Stimulated activated CD8-positive, alpha-beta memory T cell treated with anti-CD3 and anti-CD28 coated beads, Interleukin-7, amount 100 ng/mL, for 4 hours (primary cell): ENCODE measurements around the gene KCNT1.

ENCODE experiments used
- DNase-seq, 2 donors: peaks; one replicate each; pipeline ENCODE4 v3.0.0-alpha.2; 2020; ENCODE audit warnings: low read depth in 2 of 2

KCNT1 gene

GRCh38 chr9:135798263-135798585, 96.2 kb downstream of the KCNT1 start:
- no peak for DNase-seq

GRCh38 chr9:135799261-135799660, 97.3 kb downstream of the KCNT1 start:
- no peak for DNase-seq

GRCh38 chr9:135801070-135801469, 99.1 kb downstream of the KCNT1 start:
- no peak for DNase-seq

GRCh38 chr9:135802876-135803419, 101.0 kb downstream of the KCNT1 start:
- DNase-seq = no peak

- DNase-seq = no peak
These were observed 101.5 kb downstream of the KCNT1 start for GRCh38 chr9:135803441-135803840.

- no peak for DNase-seq
These were observed 102.8 kb downstream of the KCNT1 start for GRCh38 chr9:135804581-135805421.

GRCh38 chr9:135805422-135806022, 103.5 kb downstream of the KCNT1 start:
- no peak for DNase-seq

- DNase-seq = no peak
These were observed 107.2 kb downstream of the KCNT1 start for GRCh38 chr9:135809166-135809565.

GRCh38 chr9:135810806-135811575, 109.0 kb downstream of the KCNT1 start:
- no peak for DNase-seq

GRCh38 chr9:135811801-135812200, 109.8 kb downstream of the KCNT1 start:
- DNase-seq = no peak

GRCh38 chr9:135812961-135813360, 111.0 kb downstream of the KCNT1 start:
- no peak for DNase-seq

GRCh38 chr9:135813671-135814290, 111.8 kb downstream of the KCNT1 start:
- no peak for DNase-seq

- DNase-seq = no peak
These were observed 112.6 kb downstream of the KCNT1 start for GRCh38 chr9:135814421-135815095.

GRCh38 chr9:135815413-135815812, 113.4 kb downstream of the KCNT1 start:
- no peak for DNase-seq

GRCh38 chr9:135815830-135816650, 114.1 kb downstream of the KCNT1 start:
- DNase-seq = no peak

- DNase-seq = no peak
These were observed 114.6 kb downstream of the KCNT1 start for GRCh38 chr9:135816651-135816970.

- DNase-seq = no peak
These were observed 116.1 kb downstream of the KCNT1 start for GRCh38 chr9:135817951-135818717.

GRCh38 chr9:135818718-135819475, 116.9 kb downstream of the KCNT1 start:
- no peak for DNase-seq

GRCh38 chr9:135819905-135820304, 117.9 kb downstream of the KCNT1 start:
- no peak for DNase-seq
